Smooth muscle cell of the pulmonary artery (primary cell): Measurements from ENCODE around the gene PPP1R15A. TPM values are rescaled to one million over a fixed set of nuclear protein-coding genes. Genes with fewer than 3 reads are reported as not detected.

Source experiments
- total RNA-seq: library from RNA; depleted of rRNA; stranded (reverse); fragments of >200 nt; gene quantifications from 2 replicates; pipeline ENCODE4 v1.2.3, GENCODE V29; 2014

Gene PPP1R15A
- 53.2 and 70.7 TPM in 2 replicates for total RNA-seq

DNA sequence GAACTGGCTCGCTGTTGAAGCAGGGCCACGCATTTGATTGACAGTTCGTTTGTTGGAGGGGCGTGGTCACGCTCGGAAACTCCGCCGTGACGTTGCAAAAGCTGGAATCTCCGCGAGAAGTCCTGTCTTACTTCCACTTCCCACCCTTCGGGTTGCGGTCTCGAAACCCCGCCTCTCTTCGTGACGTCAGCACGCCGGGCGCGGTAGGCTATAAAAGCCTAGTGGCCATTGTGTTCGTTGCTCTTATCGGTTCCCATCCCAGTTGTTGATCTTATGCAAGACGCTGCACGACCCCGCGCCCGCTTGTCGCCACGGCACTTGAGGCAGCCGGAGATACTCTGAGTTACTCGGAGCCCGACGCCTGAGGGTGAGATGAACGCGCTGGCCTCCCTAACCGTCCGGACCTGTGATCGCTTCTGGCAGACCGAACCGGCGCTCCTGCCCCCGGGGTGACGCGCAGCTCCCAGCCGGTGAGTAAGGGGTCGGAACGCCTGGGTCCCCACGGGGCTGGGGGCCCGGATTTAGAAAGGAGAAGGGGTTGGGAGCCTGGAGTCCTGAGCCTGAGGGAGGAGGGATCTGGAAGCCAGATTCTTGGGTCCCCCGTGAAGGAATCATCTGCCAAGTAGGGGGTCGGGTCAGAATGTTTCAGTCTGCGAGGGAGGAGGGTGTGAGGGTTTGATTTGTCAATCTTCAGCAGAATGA, at the start of gene PPP1R15A:
Gene PPP1R15A, plus strand, starts transcription at position 240 of the 702 bp plus-strand sequence. CDS start 813 bp downstream, outside the sequence.

GRCh38 chr19:48836089-48837017, 35.9 kb upstream of the PPP1R15A start, which contains the start of gene HSD17B14:
HSD17B14 (minus strand) TSS chr19:48836491; CDS start chr19:48836411, 80 bp downstream.

DNA sequence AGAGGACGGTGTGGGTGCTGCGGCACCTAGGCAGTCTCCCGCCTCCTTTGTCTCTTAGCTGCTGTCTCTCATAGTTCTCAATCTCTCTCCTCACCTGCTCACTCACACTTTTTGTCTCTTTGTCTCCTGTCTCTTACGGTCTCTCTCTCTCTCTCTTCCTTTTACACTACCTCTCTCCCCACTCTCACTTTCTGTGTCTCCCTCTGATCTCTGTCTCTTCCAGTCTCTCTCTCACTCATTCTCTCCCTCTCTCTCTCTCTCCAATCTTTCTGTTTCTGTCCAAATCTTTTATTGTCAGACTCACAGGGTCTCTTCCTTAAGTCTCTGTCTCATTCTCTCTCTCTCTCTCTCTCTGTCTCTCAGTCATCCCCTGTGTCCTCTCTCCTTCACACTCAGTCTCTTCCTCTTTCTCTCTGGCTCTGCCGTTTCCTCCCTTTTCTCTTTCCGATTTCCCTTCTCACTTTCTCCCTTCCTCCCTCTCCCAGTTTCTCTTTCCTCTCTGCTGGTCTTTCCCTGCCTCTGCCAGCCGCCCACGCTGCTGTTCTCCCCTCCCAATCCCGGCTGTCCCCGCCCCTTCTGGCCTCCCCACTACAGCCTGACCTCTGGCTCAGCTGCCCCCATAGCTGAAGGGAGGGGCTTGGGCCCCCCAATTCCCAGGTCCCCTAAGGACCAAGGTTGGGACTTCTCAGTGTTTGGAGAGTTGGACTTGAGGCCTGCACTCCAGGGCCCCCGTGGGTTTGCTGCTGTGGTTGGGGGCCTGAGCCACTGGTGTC, 3.9 kb upstream of the PPP1R15A start, which contains the start of gene PLEKHA4:
Gene PLEKHA4, minus strand, starts transcription at position 504 of the 773 bp plus-strand sequence. CDS start 997 bp downstream, outside the sequence.

GRCh38 chr19:48899781-48900476, 27.7 kb downstream of the PPP1R15A start, which contains the start of gene NUCB1:
NUCB1 (plus strand) TSS chr19:48900312; CDS start chr19:48900797, 485 bp downstream.

Other genes with a start within 250 kb of the PPP1R15A start
- gene DBP, start 235.0 kb upstream of the PPP1R15A start, total RNA-seq = 7.4 and 7.8 TPM in 2 replicates
- 0.99 and 1.6 TPM in 2 replicates for gene CA11, start 226.2 kb upstream of the PPP1R15A start, total RNA-seq
- gene NTN5, start 199.4 kb upstream of the PPP1R15A start, total RNA-seq = 0.43 and 0.46 TPM in 2 replicates
- not detected in 2 replicates for gene FUT2, start 176.4 kb upstream of the PPP1R15A start, total RNA-seq
- gene MAMSTR, start 152.7 kb upstream of the PPP1R15A start, total RNA-seq = 0.65 and 0.69 TPM in 2 replicates
- gene RASIP1, start 131.8 kb upstream of the PPP1R15A start, total RNA-seq = 0.52 and 1.0 TPM in 2 replicates
- 0.07 TPM in 1 of 2 replicates, not detected in the other for gene IZUMO1, start 125.5 kb upstream of the PPP1R15A start, total RNA-seq
- 0.13 TPM in 2 replicates for gene FUT1, start 119.8 kb upstream of the PPP1R15A start, total RNA-seq
- not detected in 2 replicates for gene FGF21, start 116.9 kb upstream of the PPP1R15A start, total RNA-seq
- 33.0 and 35.3 TPM in 2 replicates for gene BCAT2, start 61.4 kb upstream of the PPP1R15A start, total RNA-seq
- gene HSD17B14, start 35.9 kb upstream of the PPP1R15A start, total RNA-seq = 2.2 and 2.8 TPM in 2 replicates
- gene PLEKHA4, start 3.8 kb upstream of the PPP1R15A start, total RNA-seq = 21.3 and 22.6 TPM in 2 replicates
- 0.23 TPM in 1 of 2 replicates, not detected in the other for gene TULP2, start 26.3 kb downstream of the PPP1R15A start, total RNA-seq
- 522 and 547 TPM in 2 replicates for gene NUCB1, start 27.9 kb downstream of the PPP1R15A start, total RNA-seq
- 0.17 TPM in 1 of 2 replicates, not detected in the other for gene DHDH, start 61.3 kb downstream of the PPP1R15A start, total RNA-seq
- gene BAX, start 82.5 kb downstream of the PPP1R15A start, total RNA-seq = 79.2 and 117 TPM in 2 replicates
- gene FTL, start 92.9 kb downstream of the PPP1R15A start, total RNA-seq = 4,527 and 7,180 TPM in 2 replicates
- 108 and 117 TPM in 2 replicates for gene GYS1, start 120.9 kb downstream of the PPP1R15A start, total RNA-seq
- 156 and 174 TPM in 2 replicates for gene RUVBL2, start 121.5 kb downstream of the PPP1R15A start, total RNA-seq
- gene LHB, start 144.7 kb downstream of the PPP1R15A start, total RNA-seq = not detected in 2 replicates
- gene CGB3, start 151.9 kb downstream of the PPP1R15A start, total RNA-seq = not detected in 2 replicates
- gene CGB2, start 159.5 kb downstream of the PPP1R15A start, total RNA-seq = not detected in 2 replicates
- not detected in 2 replicates for gene CGB1, start 164.5 kb downstream of the PPP1R15A start, total RNA-seq
- gene CGB5, start 171.4 kb downstream of the PPP1R15A start, total RNA-seq = not detected in 2 replicates
- not detected in 2 replicates for gene CGB8, start 176.7 kb downstream of the PPP1R15A start, total RNA-seq
- under 0.01 and 0.17 TPM in 2 replicates for gene CGB7, start 185.3 kb downstream of the PPP1R15A start, total RNA-seq
- gene NTF4, start 192.4 kb downstream of the PPP1R15A start, total RNA-seq = not detected in 2 replicates
- gene KCNA7, start 200.3 kb downstream of the PPP1R15A start, total RNA-seq = not detected in 2 replicates
- 159 and 170 TPM in 2 replicates for gene SNRNP70, start 213.0 kb downstream of the PPP1R15A start, total RNA-seq
- gene LIN7B, start 241.9 kb downstream of the PPP1R15A start, total RNA-seq = 7.5 and 12.6 TPM in 2 replicates
- gene C19orf73, start 246.7 kb downstream of the PPP1R15A start, total RNA-seq = 0.26 and 0.36 TPM in 2 replicates
- gene PPFIA3, start 247.1 kb downstream of the PPP1R15A start, total RNA-seq = 2.6 and 2.7 TPM in 2 replicates